Mammary epithelial cell (primary cell): ENCODE measurements around the gene GID4.

Experiments
- CTCF ChIP-seq, 2 donors: IDR thresholded peaks in 1 of 2; conservative IDR thresholded peaks in 1 of 2; 2 replicates each; pipeline ENCODE4 v1.5.1; 2011 to 2012; ENCODE audit warnings: inconsistent platforms in 2 of 2, low read length in 2 of 2, mild to moderate bottlenecking in 2 of 2, control low read depth in 1 of 2, low read depth in 1 of 2; ENCODE audit not compliant: insufficient read depth in 1 of 2; ENCODE audit errors: extremely low read depth in 1 of 2
- EZH2 ChIP-seq: IDR thresholded peaks from 2 replicates; pipeline ENCODE4 v1.6.1; 2012; ENCODE audit warnings: low read length, inconsistent platforms, borderline replicate concordance

GRCh38 chr17:18015593-18015992 is 23.6 kb upstream of the GID4 start:
- no peak for TF ChIP-seq CTCF (conservative IDR thresholded peaks at IDR 0.05 in 1 of 2, IDR thresholded peaks at IDR 0.05 in 1 of 2; ENCODE audit: extremely low read depth in 1 of 2, insufficient read depth in 1 of 2, low read depth in 1 of 2, low read length in 2 of 2)
- TF ChIP-seq EZH2, result no peak
